Small intestine (tissue), 7 donors: ENCODE results near the gene TNS1. TPM values are rescaled to one million over a fixed set of nuclear protein-coding genes. Genes with fewer than 3 reads are reported as not detected.
A peak's percentile ranks its signal among the peaks of the same experiment; 100 is the strongest.

Source experiments
- DNase-seq, 2 donors: peaks; one replicate each; pipeline versions ENCODE4 v3.0.0 to v3.0.0-alpha.2; 2013
- FAIRE-seq: peaks from 2 replicates; lab custom pipeline; 2012; peaks lifted over from hg19 to GRCh38; lab: Jason Lieb, UNC
- H3K27ac ChIP-seq, 3 donors: one replicate each; pipeline ENCODE4 v1.5.1; 2013; ENCODE audit warnings: low read length in 2 of 3, mild to moderate bottlenecking in 2 of 3, control low read depth in 1 of 3, inconsistent platforms in 1 of 3, low read depth in 1 of 3, moderate library complexity in 1 of 3
- H3K27me3 ChIP-seq, 3 donors: one replicate each; pipeline ENCODE4 v1.6.1; 2013; ENCODE audit warnings: low read length in 3 of 3, inconsistent platforms in 1 of 3; ENCODE audit not compliant: control insufficient read depth in 3 of 3, insufficient read depth in 3 of 3
- H3K36me3 ChIP-seq, 3 donors: one replicate each; pipeline ENCODE4 v1.6.1; 2013; ENCODE audit warnings: low read length in 3 of 3, inconsistent platforms in 1 of 3, low read depth in 1 of 3, mild to moderate bottlenecking in 1 of 3, moderate library complexity in 1 of 3; ENCODE audit not compliant: control insufficient read depth in 3 of 3, insufficient read depth in 2 of 3
- H3K4me1 ChIP-seq, 3 donors: one replicate each; pipeline ENCODE4 v1.6.1; 2013; ENCODE audit warnings: low read length in 2 of 3, inconsistent platforms in 1 of 3, low read depth in 1 of 3, mild to moderate bottlenecking in 1 of 3, moderate library complexity in 1 of 3; ENCODE audit not compliant: control insufficient read depth in 3 of 3, insufficient read depth in 2 of 3
- H3K4me3 ChIP-seq, 3 donors: one replicate each; pipeline ENCODE4 v1.5.1; 2013; ENCODE audit warnings: low read length in 3 of 3, control low read depth in 1 of 3, inconsistent platforms in 1 of 3, low read depth in 1 of 3, mild to moderate bottlenecking in 1 of 3, moderate library complexity in 1 of 3
- H3K9me3 ChIP-seq, 2 donors: one replicate each; pipeline ENCODE4 v1.6.1; 2013; ENCODE audit warnings: low read depth in 1 of 2, low read length in 1 of 2; ENCODE audit not compliant: control insufficient read depth in 2 of 2, insufficient read depth in 1 of 2
- WGBS, 3 donors: extraction: QIAGEN DNeasy Blood & Tissue Kit; methylation state at CpG; one replicate each; pipeline ENCODE4 v1.1.7; 2013; 5-methylcytosine and 5-hydroxymethylcytosine counted together
- polyA plus RNA-seq, 4 donors: library from polyadenylated mRNA; stranded (reverse) in 3 of 4; unstranded in 1 of 4; fragments of 200-250 nt in 3 of 4; fragments of 120-200 nt in 1 of 4; gene quantifications; one replicate each; pipeline versions ENCODE4 v1.2.1 to v1.2.3, GENCODE V29; 2013
- donor health status: healthy with polysubstance abuse.
- donor health status: control.
- donor health status: control.
- donor health status: Bipolar disorder and iron deficiency.
- donor health status: healthy.

The TNS1 gene
- polyA plus RNA-seq, 4 donors, result 1.3 to 52.1 (median 9.8) TPM

GRCh38 chr2:217846321-217846743 lies 156.5 kb downstream of the TNS1 start:
- H3K36me3 ChIP-seq, result peaks cover 0 to 40% (median 5%) of the 10 kb centered on the region in 3 donors
- H3K27ac ChIP-seq, result no peak overlapping the region
- peaks cover 0 to 22% of the 10 kb centered on the region in 2 donors for H3K9me3 ChIP-seq
- no peak for FAIRE-seq
- 56 to 87% (median 68%) methylated on average over 3 of the region's 3 CpGs for WGBS, 3 donors
- DNase-seq, result no peak
- H3K4me1 ChIP-seq, result peaks cover 0 to 11% (median 0%) of the 10 kb centered on the region in 3 donors
- H3K4me3 ChIP-seq, result no peak overlapping the region
- peaks cover 0 to 4% (median 0%) of the 10 kb centered on the region in 3 donors for H3K27me3 ChIP-seq

DNA sequence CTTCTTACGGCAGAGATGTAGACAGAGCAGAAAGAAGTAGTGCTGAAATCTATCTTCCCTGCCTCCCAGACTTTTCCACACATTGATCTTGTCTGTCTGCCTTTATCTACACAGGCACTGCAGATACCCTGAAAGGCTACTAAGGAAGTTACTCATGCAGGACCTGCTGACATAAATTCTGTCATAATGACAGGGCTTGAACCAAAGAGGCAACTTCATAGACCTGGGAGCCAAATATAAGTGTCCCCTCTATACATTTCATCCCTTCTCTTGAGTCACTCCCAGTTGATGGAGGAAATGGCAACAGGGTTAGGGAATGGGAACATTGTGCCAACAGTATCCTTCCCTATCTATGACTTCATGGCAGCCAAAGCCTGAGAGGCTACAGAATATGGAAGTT lies 157.5 kb downstream of the TNS1 start:
- Histone ChIP-seq H3K4me3 (no peak overlapping the region), H3K27me3 (peaks cover 0 to 4% (median 0%) of the 10 kb centered on the region in 3 donors), H3K4me1 (peaks cover 0 to 5% (median 0%) of the 10 kb centered on the region in 3 donors), H3K36me3 (peaks cover 0 to 43% (median 5%) of the 10 kb centered on the region in 3 donors), H3K27ac (no peak overlapping the region), H3K9me3 (peaks cover 0 to 22% of the 10 kb centered on the region in 2 donors)
- 93 to 100% (median 93%) methylated on average over 1 of the region's 1 CpG for WGBS, 3 donors
- DNase-seq (no peak), FAIRE-seq (no peak)

GRCh38 chr2:217844696-217845095 lies 158.1 kb downstream of the TNS1 start:
- Histone ChIP-seq H3K9me3 (peaks cover 0 to 22% of the 10 kb centered on the region in 2 donors), H3K27ac (no peak overlapping the region), H3K4me3 (no peak overlapping the region), H3K36me3 (peaks cover 0 to 44% (median 5%) of the 10 kb centered on the region in 3 donors), H3K27me3 (peaks cover 0 to 4% (median 0%) of the 10 kb centered on the region in 3 donors), H3K4me1 (no peaks in the 10 kb centered on the region)
- 68 to 88% (median 76%) methylated on average over 1 of the region's 1 CpG for WGBS, 3 donors
- FAIRE-seq (no peak), DNase-seq (no peak)

DNA sequence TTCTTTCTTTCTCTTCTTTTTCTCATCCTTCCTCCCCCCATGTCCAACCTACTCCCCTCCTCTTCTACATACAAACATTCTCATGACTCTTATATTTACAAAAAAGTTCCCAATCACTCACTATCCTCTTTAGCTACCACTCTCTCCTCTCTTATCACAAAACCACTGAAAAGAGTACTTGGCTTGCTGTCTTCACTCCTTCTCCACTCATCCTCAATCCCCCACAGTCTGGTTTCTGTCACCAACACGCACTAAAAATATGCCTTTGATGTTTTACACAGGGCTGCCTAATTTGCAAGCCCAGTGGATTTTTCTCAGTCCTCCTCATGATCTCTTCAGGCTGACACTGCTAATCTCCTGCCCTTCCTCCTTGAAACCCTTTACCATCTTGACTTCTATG lies 159.5 kb downstream of the TNS1 start:
- Histone ChIP-seq H3K9me3 (peaks cover 0 to 22% of the 10 kb centered on the region in 2 donors), H3K27me3 (peaks cover 0 to 4% (median 0%) of the 10 kb centered on the region in 3 donors), H3K36me3 (peaks cover 0 to 40% (median 5%) of the 10 kb centered on the region in 3 donors), H3K27ac (no peak overlapping the region), H3K4me3 (no peak overlapping the region), H3K4me1 (no peaks in the 10 kb centered on the region)
- DNase-seq (no peak), FAIRE-seq (no peak)
- 68 to 83% (median 76%) methylated on average over 1 of the region's 1 CpG for WGBS, 3 donors

DNA sequence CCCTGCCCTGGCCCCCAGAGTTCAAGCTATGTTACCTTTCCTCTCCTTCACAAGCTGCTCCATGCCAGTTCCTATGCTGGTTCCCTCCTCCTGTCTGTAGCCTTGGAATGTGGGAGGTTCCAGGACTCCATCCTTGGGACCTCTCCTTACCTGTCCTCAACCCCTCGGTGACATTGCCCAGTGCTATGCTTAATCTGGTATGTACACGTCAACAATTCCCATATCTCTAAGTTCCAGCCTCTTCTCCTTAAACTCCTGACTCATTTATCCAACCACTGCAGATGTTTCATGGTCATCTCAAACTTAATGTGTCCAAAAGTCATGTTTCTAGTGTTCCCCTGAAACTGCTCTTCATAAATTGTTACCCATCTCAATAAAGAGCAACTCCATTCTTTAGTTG lies 160.8 kb downstream of the TNS1 start:
- no peak overlapping the region for H3K27ac ChIP-seq
- H3K9me3 ChIP-seq, result peaks cover 0 to 22% of the 10 kb centered on the region in 2 donors
- peaks cover 0 to 28% (median 3%) of the 10 kb centered on the region in 3 donors for H3K36me3 ChIP-seq
- no peak overlapping the region for H3K4me3 ChIP-seq
- DNase-seq (no peak), FAIRE-seq (no peak)
- H3K27me3 ChIP-seq, result peaks cover 0 to 4% (median 0%) of the 10 kb centered on the region in 3 donors
- H3K4me1 ChIP-seq, result peaks cover 0 to 6% (median 0%) of the 10 kb centered on the region in 3 donors
- WGBS, 3 donors, result 69 to 84% (median 75%) methylated on average over 2 of the region's 2 CpGs

GRCh38 chr2:217840522-217840921 lies 162.3 kb downstream of the TNS1 start:
- Histone ChIP-seq H3K9me3 (peaks cover 0 to 8% of the 10 kb centered on the region in 2 donors), H3K4me3 (no peak overlapping the region), H3K36me3 (peaks cover 0 to 18% (median 2%) of the 10 kb centered on the region in 3 donors), H3K27me3 (peaks cover 0 to 4% (median 0%) of the 10 kb centered on the region in 3 donors), H3K27ac (no peak overlapping the region), H3K4me1 (peaks cover 0 to 11% (median 0%) of the 10 kb centered on the region in 3 donors)
- no peak for FAIRE-seq
- DNase-seq, result no peak
- 78 to 91% (median 85%) methylated on average over 3 of the region's 3 CpGs for WGBS, 3 donors

GRCh38 chr2:217839750-217840107 lies 163.1 kb downstream of the TNS1 start:
- H3K27me3 ChIP-seq, result no peaks in the 10 kb centered on the region
- no peak for DNase-seq
- H3K9me3 ChIP-seq, result peaks cover 0 to 2% of the 10 kb centered on the region in 2 donors
- H3K4me1 ChIP-seq, result peaks cover 0 to 11% (median 0%) of the 10 kb centered on the region in 3 donors
- peaks cover 0 to 22% (median 0%) of the 10 kb centered on the region in 3 donors for H3K36me3 ChIP-seq
- FAIRE-seq, result no peak
- no peak overlapping the region for H3K4me3 ChIP-seq
- WGBS, 3 donors, result 94 to 100% (median 96%) methylated on average over 7 of the region's 7 CpGs
- peak overlapping the region in 1 of 3 donors; percentile 41 for H3K27ac ChIP-seq

DNA sequence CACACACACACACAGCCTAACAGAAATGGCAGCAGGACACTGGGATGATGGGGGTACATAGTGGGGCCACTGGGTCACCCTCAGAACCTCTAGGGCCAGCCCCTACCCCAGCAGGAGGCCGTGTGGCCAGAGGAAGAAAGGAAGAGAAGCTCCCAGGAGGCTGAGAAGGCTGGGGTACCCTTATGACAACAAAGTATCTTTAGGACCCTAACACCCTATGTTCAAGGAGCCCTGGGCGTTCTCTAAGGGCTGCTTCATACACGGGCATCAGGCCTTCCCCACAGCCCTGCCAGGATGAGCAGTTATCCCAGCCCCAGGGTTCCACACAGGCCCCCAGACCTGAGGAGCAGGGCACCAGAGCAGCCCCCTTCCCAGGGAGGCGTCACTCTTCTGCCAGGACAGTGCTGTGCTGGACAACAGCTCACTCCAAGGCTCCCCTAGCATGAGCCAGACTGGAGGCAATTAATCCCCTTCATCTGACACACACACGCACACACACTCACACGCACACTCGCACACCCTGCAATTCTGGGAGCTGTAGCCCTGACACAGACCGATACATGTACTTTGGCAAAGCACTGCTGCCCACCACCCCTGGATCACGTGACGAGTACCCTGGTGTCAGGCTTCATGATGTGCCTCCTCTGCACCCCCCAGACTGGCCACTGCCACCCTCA lies 163.6 kb downstream of the TNS1 start:
- no peak for DNase-seq
- no peak overlapping the region for H3K4me3 ChIP-seq
- 81 to 88% (median 85%) methylated on average over 9 to 10 of the region's 10 CpGs for WGBS, 3 donors
- H3K4me1 ChIP-seq, result peaks cover 0 to 11% (median 0%) of the 10 kb centered on the region in 3 donors
- H3K36me3 ChIP-seq, result peaks cover 0 to 28% (median 0%) of the 10 kb centered on the region in 3 donors
- H3K27me3 ChIP-seq, result no peaks in the 10 kb centered on the region
- no peak for FAIRE-seq
- H3K27ac ChIP-seq, result peak overlapping the region in 1 of 3 donors; percentile 47
- H3K9me3 ChIP-seq, result no peaks in the 10 kb centered on the region
